Activated T-cell treated with anti-CD3 and anti-CD28 coated beads, Interleukin-2, amount 50 U/mL, for 72 hours (primary cell): ENCODE data around the gene S1PR4. TPM values are rescaled to one million over a fixed set of nuclear protein-coding genes. Genes with fewer than 3 reads are reported as not detected.
A peak's percentile ranks its signal among the peaks of the same experiment; 100 is the strongest.
"Not testable (repeated sequence)": the region's sequence is repeated elsewhere in the genome, so short reads cannot be mapped to it uniquely, and the experiment has no call there.

ENCODE experiments used
- ATAC-seq, 2 donors: fragments of 150-1000 bp; cut with Tn5 transposase; replicated peaks in 1 of 2; 2 replicates each; pipeline ENCODE4 v1.10.0; 2021; ENCODE audit warnings: moderate library complexity in 2 of 2, mild to moderate bottlenecking in 1 of 2
- DNase-seq, 2 donors: peaks; one replicate each; pipeline ENCODE4 v3.0.0; 2021 to 2022; ENCODE audit warnings: mixed read lengths in 1 of 2
- H3K27ac Mint-ChIP-seq: one replicate; pipeline ENCODE4 v1.8.0; 2022; ENCODE audit warnings: mild to moderate bottlenecking, moderate library complexity, mixed read lengths
- H3K27me3 Mint-ChIP-seq: one replicate; pipeline ENCODE4 v1.8.0; 2022; ENCODE audit warnings: low read depth, mixed read lengths
- H3K36me3 Mint-ChIP-seq, 2 donors: one replicate each; pipeline ENCODE4 v1.8.0; 2022; ENCODE audit warnings: mixed read lengths in 2 of 2, mild to moderate bottlenecking in 1 of 2; ENCODE audit not compliant: insufficient read depth in 2 of 2
- H3K4me1 Mint-ChIP-seq: one replicate; pipeline ENCODE4 v1.8.0; 2022; ENCODE audit warnings: low read depth, mixed read lengths
- H3K4me3 Mint-ChIP-seq, 2 donors: one replicate each; pipeline ENCODE4 v1.8.0; 2022; ENCODE audit warnings: mild to moderate bottlenecking in 2 of 2, mixed read lengths in 2 of 2, moderate library complexity in 2 of 2
- H3K9me3 Mint-ChIP-seq, 2 donors: one replicate each; pipeline ENCODE4 v1.8.0; 2022; ENCODE audit warnings: mixed read lengths in 2 of 2
- total RNA-seq, 2 donors: library from RNA; stranded (reverse); gene quantifications; one replicate each; pipeline ENCODE4 v1.2.3, GENCODE V29; 2022

The S1PR4 gene
- total RNA-seq, 2 donors from 2014 or later: 41.1 to 43.4 TPM

GRCh38 chr19:3145909-3146676 lies 32.5 kb upstream of the S1PR4 start:
- ATAC-seq (no peak), DNase-seq (no peak)
- Mint-ChIP-seq H3K4me3 (no peak overlapping the region), H3K9me3 (no peaks in the 10 kb centered on the region), H3K4me1 (peaks cover 24% of the 10 kb centered on the region), H3K27ac (no peak overlapping the region), H3K36me3 (peaks cover 0 to 10% of the 10 kb centered on the region in 2 donors), H3K27me3 (no peaks in the 10 kb centered on the region)

GRCh38 chr19:3146677-3147100 lies 31.9 kb upstream of the S1PR4 start:
- DNase-seq (peak; percentile 70 to 81), ATAC-seq (peak; percentile 64 to 70)
- Mint-ChIP-seq H3K4me3 (peak overlapping the region in 1 of 2 donors; percentile 32), H3K36me3 (peaks cover 0 to 10% of the 10 kb centered on the region in 2 donors), H3K4me1 (peaks cover 20% of the 10 kb centered on the region), H3K27me3 (no peaks in the 10 kb centered on the region), H3K9me3 (no peaks in the 10 kb centered on the region), H3K27ac (no peak overlapping the region)

GRCh38 chr19:3148503-3148902 lies 30.1 kb upstream of the S1PR4 start:
- Mint-ChIP-seq H3K27me3 (no peaks in the 10 kb centered on the region), H3K4me1 (peaks cover 8% of the 10 kb centered on the region), H3K27ac (no peak overlapping the region), H3K4me3 (no peak overlapping the region), H3K36me3 (peaks cover 0 to 10% of the 10 kb centered on the region in 2 donors), H3K9me3 (no peaks in the 10 kb centered on the region)
- DNase-seq (no peak), ATAC-seq (no peak)

- peaks cover 0 to 10% of the 10 kb centered on the region in 2 donors for H3K36me3 Mint-ChIP-seq
- no peak for ATAC-seq
- DNase-seq: no peak
- H3K9me3 Mint-ChIP-seq: no peaks in the 10 kb centered on the region
- no peaks in the 10 kb centered on the region for H3K27me3 Mint-ChIP-seq
- H3K4me1 Mint-ChIP-seq: peaks cover 8% of the 10 kb centered on the region
- no peak overlapping the region for H3K4me3 Mint-ChIP-seq
- no peak overlapping the region for H3K27ac Mint-ChIP-seq
Observed at GRCh38 chr19:3149089-3149488, 29.5 kb upstream of the S1PR4 start.

GRCh38 chr19:3149526-3150505 lies 28.8 kb upstream of the S1PR4 start:
- no peaks in the 10 kb centered on the region for H3K27me3 Mint-ChIP-seq
- DNase-seq (no peak), ATAC-seq (no peak)
- peaks cover 8% of the 10 kb centered on the region for H3K4me1 Mint-ChIP-seq
- peaks cover 0 to 10% of the 10 kb centered on the region in 2 donors for H3K36me3 Mint-ChIP-seq
- H3K4me3 Mint-ChIP-seq: no peak overlapping the region
- H3K9me3 Mint-ChIP-seq: no peaks in the 10 kb centered on the region
- no peak overlapping the region for H3K27ac Mint-ChIP-seq

- Mint-ChIP-seq H3K9me3 (peaks cover 0 to 2% of the 10 kb centered on the region in 2 donors), H3K36me3 (peaks cover 0 to 14% of the 10 kb centered on the region in 2 donors), H3K27ac (no peak overlapping the region), H3K4me1 (peaks cover 8% of the 10 kb centered on the region), H3K4me3 (no peak overlapping the region), H3K27me3 (no peaks in the 10 kb centered on the region)
- DNase-seq (no peak), ATAC-seq (no peak)
Observed at GRCh38 chr19:3150739-3151329, 27.7 kb upstream of the S1PR4 start.

GRCh38 chr19:3151563-3152418 lies 26.8 kb upstream of the S1PR4 start:
- DNase-seq: no peak
- no peak overlapping the region for H3K27ac Mint-ChIP-seq
- peaks cover 5 to 15% of the 10 kb centered on the region in 2 donors for H3K36me3 Mint-ChIP-seq
- H3K4me3 Mint-ChIP-seq: no peak overlapping the region
- H3K4me1 Mint-ChIP-seq: peaks cover 3% of the 10 kb centered on the region
- peaks cover 0 to 4% of the 10 kb centered on the region in 2 donors for H3K9me3 Mint-ChIP-seq
- no peaks in the 10 kb centered on the region for H3K27me3 Mint-ChIP-seq
- ATAC-seq: no peak

GRCh38 chr19:3152419-3152780 lies 26.2 kb upstream of the S1PR4 start:
- Mint-ChIP-seq H3K9me3 (peaks cover 0 to 4% of the 10 kb centered on the region in 2 donors), H3K27ac (no peak overlapping the region), H3K4me1 (peaks cover 5% of the 10 kb centered on the region), H3K27me3 (no peaks in the 10 kb centered on the region), H3K36me3 (peaks cover 5 to 15% of the 10 kb centered on the region in 2 donors), H3K4me3 (no peak overlapping the region)
- DNase-seq (no peak), ATAC-seq (no peak)

- Mint-ChIP-seq H3K4me1 (peaks cover 6% of the 10 kb centered on the region), H3K27ac (no peak overlapping the region), H3K4me3 (no peak overlapping the region), H3K27me3 (no peaks in the 10 kb centered on the region), H3K36me3 (peaks cover 10 to 16% of the 10 kb centered on the region in 2 donors), H3K9me3 (peaks cover 0 to 4% of the 10 kb centered on the region in 2 donors)
- ATAC-seq: no peak
- no peak for DNase-seq
Observed at GRCh38 chr19:3153286-3154230, 25.0 kb upstream of the S1PR4 start.

GRCh38 chr19:3154447-3154846 lies 24.1 kb upstream of the S1PR4 start:
- not testable (repeated sequence) for DNase-seq, H3K27me3 Mint-ChIP-seq, H3K9me3 Mint-ChIP-seq, H3K27ac Mint-ChIP-seq, H3K4me3 Mint-ChIP-seq, ATAC-seq, H3K4me1 Mint-ChIP-seq
- peaks cover 12 to 13% of the 10 kb centered on the region in 2 donors for H3K36me3 Mint-ChIP-seq

- Mint-ChIP-seq H3K4me3 (peak overlapping the region in 1 of 2 donors; percentile 37), H3K27me3 (no peaks in the 10 kb centered on the region), H3K4me1 (peaks cover 6% of the 10 kb centered on the region), H3K36me3 (peaks cover 17 to 19% of the 10 kb centered on the region in 2 donors), H3K27ac (no peak overlapping the region), H3K9me3 (peaks cover under 1 to 6% of the 10 kb centered on the region in 2 donors)
- ATAC-seq: peak; percentile 96 to 97
- peak; percentile 85 for DNase-seq
Observed at GRCh38 chr19:3154957-3155736, 23.4 kb upstream of the S1PR4 start.
